Neural progenitor cell (in vitro differentiated cells): Measurements from ENCODE around the gene THOC2. TPM values are rescaled to one million over a fixed set of nuclear protein-coding genes. Genes with fewer than 3 reads are reported as not detected.

Source experiments
- DNase-seq: peaks from one replicate; pipeline ENCODE4 v3.0.0-alpha.2; 2016; ENCODE audit warnings: low spot score
- H2AFZ ChIP-seq: fragments of 200-600 bp; sonication (generic); replicated peaks from 2 replicates; pipeline ENCODE4 v1.6.1; 2016; ENCODE audit warnings: antibody characterized with exemption
- H3F3A ChIP-seq: fragments of 200-600 bp; sonication (generic); 2 replicates; pipeline ENCODE4 v1.6.1; 2016; ENCODE audit warnings: antibody characterized with exemption, low read depth
- H3K27ac ChIP-seq: fragments of 200-600 bp; sonication (generic); 2 replicates; pipeline ENCODE4 v1.5.1; 2016; ENCODE audit warnings: mild to moderate bottlenecking
- H3K27me3 ChIP-seq: fragments of 200-600 bp; sonication (generic); 2 replicates; pipeline ENCODE4 v1.6.1; 2016; ENCODE audit warnings: mild to moderate bottlenecking, moderate library complexity
- H3K36me3 ChIP-seq: fragments of 200-600 bp; sonication (generic); 2 replicates; pipeline ENCODE4 v1.5.1; 2016
- H3K4me1 ChIP-seq: fragments of 200-600 bp; sonication (generic); 2 replicates; pipeline ENCODE4 v1.6.1; 2016; ENCODE audit warnings: mixed run types
- H3K4me2 ChIP-seq: fragments of 200-600 bp; sonication (generic); 2 replicates; pipeline ENCODE4 v1.6.1; 2016
- H3K4me3 ChIP-seq: fragments of 200-600 bp; sonication (generic); 2 replicates; pipeline ENCODE4 v1.5.1; 2016
- H3K79me2 ChIP-seq: fragments of 200-600 bp; sonication (generic); 2 replicates; pipeline ENCODE4 v1.6.1; 2016; ENCODE audit warnings: low read depth
- H3K9ac ChIP-seq: fragments of 200-600 bp; sonication (generic); 2 replicates; pipeline ENCODE4 v1.6.1; 2016
- H3K9me3 ChIP-seq: fragments of 200-600 bp; sonication (generic); 2 replicates; pipeline ENCODE4 v1.5.1; 2016; ENCODE audit warnings: low read depth
- H4K20me1 ChIP-seq: fragments of 200-600 bp; sonication (generic); 2 replicates; pipeline ENCODE4 v1.6.1; 2016; ENCODE audit warnings: low read depth
- H3K27ac Mint-ChIP-seq: 3 replicates; pipeline ENCODE4 v1.8.0; 2021; ENCODE audit warnings: mixed read lengths
- H3K27me3 Mint-ChIP-seq: 2 replicates; pipeline ENCODE4 v1.8.0; 2022; ENCODE audit warnings: low read depth, mild to moderate bottlenecking, inconsistent platforms, moderate library complexity, mixed read lengths; ENCODE audit not compliant: insufficient read depth
- H3K36me3 Mint-ChIP-seq: 3 replicates; pipeline ENCODE4 v1.8.0; 2021; ENCODE audit warnings: mixed read lengths
- H3K4me1 Mint-ChIP-seq: 3 replicates; pipeline ENCODE4 v1.8.0; 2021; ENCODE audit warnings: mixed read lengths
- H3K4me3 Mint-ChIP-seq: 3 replicates; pipeline ENCODE4 v1.8.0; 2021; ENCODE audit warnings: mild to moderate bottlenecking, moderate library complexity, mixed read lengths
- H3K9me3 Mint-ChIP-seq: 3 replicates; pipeline ENCODE4 v1.8.0; 2020; ENCODE audit warnings: mixed read lengths
- EZH2 ChIP-seq: fragments of 200-600 bp; sonication (generic); IDR thresholded peaks from 2 replicates; pipeline ENCODE4 v1.6.1; 2017; ENCODE audit warnings: antibody characterized with exemption, mild to moderate bottlenecking, moderate library complexity
- EZH2phosphoT487 ChIP-seq: fragments of 200-600 bp; sonication (generic); IDR thresholded peaks from 2 replicates; pipeline ENCODE4 v1.6.1; 2017; ENCODE audit warnings: antibody characterized with exemption
- total RNA-seq: library from RNA; depleted of rRNA; stranded (reverse); fragments of >200 nt; gene quantifications from 2 replicates; pipeline ENCODE4 v1.2.3, GENCODE V29; 2015; ENCODE audit warnings: low replicate concordance
- TF ChIP-seq, protein P1 (sequence below): fragments of 200-600 bp; sonication (generic); IDR thresholded peaks from 2 replicates; pipeline ENCODE4 v1.5.1; 2017; ENCODE audit warnings: antibody characterized with exemption, mild to moderate bottlenecking

The THOC2 gene
- total RNA-seq, 1 donor from 2014 or later, result 201 TPM

DNA sequence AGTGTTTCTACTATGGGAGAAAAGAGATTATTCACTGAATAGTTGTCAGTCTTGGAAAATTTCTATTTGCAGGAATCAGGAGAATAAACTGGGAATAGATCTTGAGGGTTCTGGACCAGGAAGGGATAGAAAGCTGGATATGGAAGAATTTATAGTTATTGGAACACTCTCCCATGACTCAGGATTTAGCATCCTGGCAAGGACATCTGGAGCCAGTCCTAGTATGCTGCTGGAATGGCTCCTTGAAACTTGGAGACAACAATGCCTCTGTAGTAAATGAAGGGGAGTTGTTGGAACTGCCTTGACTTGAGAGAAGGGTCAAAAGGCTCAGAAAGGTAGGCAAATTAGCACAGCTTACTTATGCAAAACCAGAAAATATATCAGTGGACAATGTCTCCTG lies 23.5 kb upstream of the THOC2 start:
- H3K9ac ChIP-seq, result no peak overlapping the region
- no peaks in the 10 kb centered on the region for H3K36me3 ChIP-seq
- Mint-ChIP-seq H3K27ac (no peak overlapping the region), H3K27me3 (no peaks in the 10 kb centered on the region), H3K4me3 (no peak overlapping the region), H3K9me3 (peaks cover 19% of the 10 kb centered on the region), H3K4me1 (no peaks in the 10 kb centered on the region), H3K36me3 (no peaks in the 10 kb centered on the region)
- H3K4me1 ChIP-seq, result no peaks in the 10 kb centered on the region
- TF ChIP-seq EZH2phosphoT487, result no peak
- no peak for TF ChIP-seq EZH2
- TF ChIP-seq, protein P1, sequence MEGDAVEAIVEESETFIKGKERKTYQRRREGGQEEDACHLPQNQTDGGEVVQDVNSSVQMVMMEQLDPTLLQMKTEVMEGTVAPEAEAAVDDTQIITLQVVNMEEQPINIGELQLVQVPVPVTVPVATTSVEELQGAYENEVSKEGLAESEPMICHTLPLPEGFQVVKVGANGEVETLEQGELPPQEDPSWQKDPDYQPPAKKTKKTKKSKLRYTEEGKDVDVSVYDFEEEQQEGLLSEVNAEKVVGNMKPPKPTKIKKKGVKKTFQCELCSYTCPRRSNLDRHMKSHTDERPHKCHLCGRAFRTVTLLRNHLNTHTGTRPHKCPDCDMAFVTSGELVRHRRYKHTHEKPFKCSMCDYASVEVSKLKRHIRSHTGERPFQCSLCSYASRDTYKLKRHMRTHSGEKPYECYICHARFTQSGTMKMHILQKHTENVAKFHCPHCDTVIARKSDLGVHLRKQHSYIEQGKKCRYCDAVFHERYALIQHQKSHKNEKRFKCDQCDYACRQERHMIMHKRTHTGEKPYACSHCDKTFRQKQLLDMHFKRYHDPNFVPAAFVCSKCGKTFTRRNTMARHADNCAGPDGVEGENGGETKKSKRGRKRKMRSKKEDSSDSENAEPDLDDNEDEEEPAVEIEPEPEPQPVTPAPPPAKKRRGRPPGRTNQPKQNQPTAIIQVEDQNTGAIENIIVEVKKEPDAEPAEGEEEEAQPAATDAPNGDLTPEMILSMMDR, result no peak
- no peak overlapping the region for H3K27ac ChIP-seq
- H4K20me1 ChIP-seq, result no peaks in the 10 kb centered on the region
- H3K27me3 ChIP-seq, result no peaks in the 10 kb centered on the region
- H2AFZ ChIP-seq, result no peak overlapping the region
- no peaks in the 10 kb centered on the region for H3K9me3 ChIP-seq
- H3K4me3 ChIP-seq, result no peak overlapping the region
- H3K79me2 ChIP-seq, result no peaks in the 10 kb centered on the region
- H3F3A ChIP-seq, result no peaks in the 10 kb centered on the region
- DNase-seq, result no peak
- H3K4me2 ChIP-seq, result no peak overlapping the region

- no peaks in the 10 kb centered on the region for H3K4me1 ChIP-seq
- H3K4me3 ChIP-seq, result no peak overlapping the region
- Mint-ChIP-seq H3K4me1 (no peaks in the 10 kb centered on the region), H3K4me3 (no peak overlapping the region), H3K9me3 (peaks cover 19% of the 10 kb centered on the region), H3K36me3 (no peaks in the 10 kb centered on the region), H3K27ac (no peak overlapping the region), H3K27me3 (no peaks in the 10 kb centered on the region)
- H4K20me1 ChIP-seq, result no peaks in the 10 kb centered on the region
- H3K9ac ChIP-seq, result no peak overlapping the region
- no peak overlapping the region for H2AFZ ChIP-seq
- no peaks in the 10 kb centered on the region for H3K9me3 ChIP-seq
- no peak for DNase-seq
- no peaks in the 10 kb centered on the region for H3K79me2 ChIP-seq
- no peaks in the 10 kb centered on the region for H3K27me3 ChIP-seq
- no peak overlapping the region for H3K27ac ChIP-seq
- no peak overlapping the region for H3K4me2 ChIP-seq
- no peaks in the 10 kb centered on the region for H3F3A ChIP-seq
- H3K36me3 ChIP-seq, result no peaks in the 10 kb centered on the region
- TF ChIP-seq, protein P1, result no peak
- TF ChIP-seq EZH2, result no peak
- TF ChIP-seq EZH2phosphoT487, result no peak
These were observed 22.3 kb upstream of the THOC2 start for GRCh38 chrX:123755107-123755506.

DNA sequence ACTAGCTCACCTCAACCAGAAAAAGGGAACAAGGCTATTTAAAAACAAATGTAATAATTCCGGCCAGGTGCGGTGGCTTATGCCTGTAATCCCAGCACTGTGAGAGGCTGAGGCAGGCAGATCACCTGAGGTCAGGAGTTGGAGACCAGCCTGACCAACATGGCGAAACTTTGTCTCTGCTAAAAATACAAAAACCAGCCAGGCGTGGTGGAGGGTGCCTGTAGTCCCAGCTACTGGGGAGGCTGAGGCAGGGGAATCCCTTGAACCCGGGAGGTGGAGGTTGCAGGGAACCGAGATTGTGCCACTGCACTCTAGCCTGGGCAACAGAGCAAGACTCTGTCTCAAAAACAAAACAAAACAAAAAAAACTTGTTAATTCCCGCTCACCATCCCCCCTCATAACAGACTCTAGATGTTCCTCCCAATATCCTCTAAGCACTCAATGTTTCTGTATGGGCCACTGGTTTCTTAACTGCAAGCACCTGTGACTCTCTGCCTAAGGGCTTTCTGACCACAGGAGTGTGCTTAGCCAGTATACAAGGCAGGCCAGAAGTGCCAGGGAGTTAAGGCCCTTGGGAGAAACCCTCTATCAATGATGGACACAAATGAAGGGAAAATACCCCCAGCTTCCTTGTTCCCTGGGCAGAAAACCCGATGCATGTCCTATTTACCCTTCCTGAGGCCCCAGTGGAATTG lies 21.0 kb upstream of the THOC2 start:
- H3K4me1 ChIP-seq, result no peaks in the 10 kb centered on the region
- peaks cover 10% of the 10 kb centered on the region for H3K9me3 Mint-ChIP-seq

More for the DNA sequence above, 21.0 kb upstream of the THOC2 start:
- Mint-ChIP-seq H3K27me3 (no peaks in the 10 kb centered on the region), H3K4me1 (no peaks in the 10 kb centered on the region), H3K4me3 (no peak overlapping the region), H3K27ac (no peak overlapping the region), H3K36me3 (no peaks in the 10 kb centered on the region)
- no peak overlapping the region for H3K4me2 ChIP-seq
- H3K9me3 ChIP-seq, result no peaks in the 10 kb centered on the region
- no peaks in the 10 kb centered on the region for H3K27me3 ChIP-seq
- no peak overlapping the region for H2AFZ ChIP-seq
- DNase-seq, result no peak
- H3K4me3 ChIP-seq, result no peak overlapping the region
- TF ChIP-seq EZH2phosphoT487 (no peak), EZH2 (no peak)
- TF ChIP-seq, protein P1, result no peak
- H3K9ac ChIP-seq, result no peak overlapping the region
- no peak overlapping the region for H3K27ac ChIP-seq
- H4K20me1 ChIP-seq, result no peaks in the 10 kb centered on the region
- H3K79me2 ChIP-seq, result no peaks in the 10 kb centered on the region
- H3F3A ChIP-seq, result no peaks in the 10 kb centered on the region
- H3K36me3 ChIP-seq, result no peaks in the 10 kb centered on the region
